ENCODE results near the gene C6orf52.

Gene C6orf52

DNA sequence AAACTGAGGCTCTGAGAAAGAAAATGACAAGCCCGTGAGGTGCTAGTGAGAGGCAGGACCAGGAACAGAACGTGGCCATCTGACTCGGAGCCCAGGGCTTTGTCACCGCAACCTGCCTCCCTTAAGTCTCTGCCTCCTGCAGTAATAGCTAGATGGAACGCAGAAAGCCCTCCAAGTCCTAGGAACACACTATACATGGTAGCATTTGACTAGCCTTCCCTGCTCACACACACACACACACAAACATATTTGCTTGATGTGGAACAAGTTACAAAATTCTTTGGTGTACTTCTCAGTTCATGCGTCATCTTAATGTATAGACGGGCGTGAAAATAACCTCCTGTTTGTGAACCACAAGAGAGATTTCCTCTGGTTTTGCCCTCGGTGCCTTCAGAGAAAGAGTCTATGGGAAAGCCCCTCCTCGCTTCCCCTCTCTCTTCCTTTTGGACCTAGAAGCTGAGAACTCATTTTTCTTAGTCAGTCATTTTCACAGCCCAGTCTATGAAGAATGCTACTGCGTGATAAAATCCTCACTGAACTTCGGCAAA lies 38.8 kb downstream of the C6orf52 start:
- DNase-seq (ENCODE audit: low read depth), result no peak

DNA sequence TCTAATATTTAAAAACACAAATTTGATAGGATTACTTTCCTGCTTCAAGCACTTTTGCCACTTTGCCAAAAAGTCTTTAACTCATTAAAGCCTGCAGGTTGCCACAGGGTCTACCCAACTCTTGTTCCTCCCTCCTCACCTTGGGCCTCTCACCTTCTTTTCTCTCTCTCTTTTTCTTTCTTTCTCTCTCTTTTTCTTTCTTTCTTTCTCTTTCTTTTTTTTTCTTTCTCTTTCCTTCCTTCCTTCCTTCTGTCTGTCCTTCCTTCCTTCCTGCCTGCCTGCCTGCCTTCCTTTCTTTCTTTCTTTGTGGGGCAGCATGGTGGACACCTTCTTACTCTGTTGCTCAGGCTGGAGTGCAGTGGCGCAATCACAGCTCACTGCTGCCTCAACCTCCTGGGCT lies 50.2 kb downstream of the C6orf52 start:
- no peak for DNase-seq (ENCODE audit: low read depth)

DNA sequence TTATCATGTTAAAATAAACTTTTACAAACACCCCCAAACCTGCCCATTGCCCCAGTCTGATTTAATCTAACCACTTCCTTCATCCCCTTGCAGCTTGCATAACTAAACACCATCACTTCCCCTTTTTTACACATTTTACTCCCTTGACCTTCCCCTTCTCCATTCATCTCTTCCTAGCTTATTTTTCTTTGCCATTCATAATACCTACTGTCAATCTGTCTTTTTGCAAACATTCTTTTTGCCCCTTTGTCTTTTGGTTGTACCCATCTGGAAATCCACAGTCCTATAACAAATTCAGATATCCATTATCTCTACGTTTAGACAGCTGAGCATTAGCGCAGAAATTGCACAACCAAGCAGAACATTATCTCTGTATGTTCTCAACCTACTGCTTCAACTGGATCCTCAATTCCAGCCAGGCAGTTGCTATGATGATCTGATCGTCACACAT lies 51.2 kb downstream of the C6orf52 start:
- DNase-seq (ENCODE audit: low read depth), result no peak

DNA sequence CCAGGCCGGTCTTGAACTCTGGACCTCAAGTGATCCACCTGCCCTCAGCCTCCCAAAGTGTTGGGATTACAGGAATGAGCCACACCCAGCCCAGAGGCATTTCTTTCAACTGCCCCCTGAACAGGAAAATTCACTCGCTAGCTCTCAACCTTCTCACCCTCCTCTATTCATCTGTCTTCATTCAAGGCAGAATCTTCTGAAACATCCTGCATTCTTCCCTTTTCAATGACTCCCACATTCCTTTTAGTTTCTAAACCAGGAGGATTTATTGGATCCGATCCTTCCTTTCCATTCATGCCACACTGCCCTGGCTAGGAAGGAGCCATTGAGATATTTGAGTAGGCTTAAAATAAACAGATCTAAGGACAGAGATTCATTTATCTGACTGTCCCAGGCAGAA lies 52.9 kb downstream of the C6orf52 start:
- no peak for DNase-seq (ENCODE audit: low read depth)

DNA sequence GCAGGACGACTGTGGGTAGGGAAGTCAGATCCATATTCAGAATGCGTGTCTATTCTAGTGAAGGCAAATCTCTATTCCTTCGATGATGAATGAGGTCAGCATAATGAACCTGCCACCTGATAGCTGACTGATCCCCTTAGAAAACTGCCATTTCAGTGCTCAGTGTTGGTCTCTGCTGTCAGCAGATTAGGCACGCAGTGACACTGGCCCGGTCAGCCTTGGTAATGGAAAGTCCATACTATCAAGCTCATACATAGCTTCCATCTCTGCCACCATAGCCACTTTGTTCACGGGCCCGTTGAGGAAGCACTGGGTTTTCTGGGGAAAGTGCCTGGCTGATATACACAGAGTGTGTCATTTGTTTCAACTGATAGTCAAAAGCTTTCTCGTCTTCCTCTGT lies 54.0 kb downstream of the C6orf52 start:
- DNase-seq (ENCODE audit: low read depth), result no peak

DNA sequence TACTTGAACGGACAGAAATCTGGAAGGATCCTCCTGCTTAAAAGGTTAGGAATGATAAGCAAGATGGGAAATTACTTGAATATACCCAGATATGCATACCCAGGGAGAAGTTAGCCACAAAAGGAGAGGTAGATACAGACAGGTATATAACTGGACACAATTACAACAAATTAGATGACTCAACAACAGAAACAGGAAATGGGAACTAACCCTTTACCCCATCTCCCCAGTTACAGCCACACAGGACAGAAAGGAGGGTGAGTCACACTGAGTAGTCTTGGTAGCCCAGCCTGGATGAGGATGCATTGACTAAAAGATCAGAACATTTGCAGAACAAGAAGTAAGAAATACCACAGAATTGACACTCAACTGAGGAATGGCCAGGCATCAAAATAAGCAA lies 61.2 kb downstream of the C6orf52 start:
- no peak for DNase-seq (ENCODE audit: low read depth)

DNA sequence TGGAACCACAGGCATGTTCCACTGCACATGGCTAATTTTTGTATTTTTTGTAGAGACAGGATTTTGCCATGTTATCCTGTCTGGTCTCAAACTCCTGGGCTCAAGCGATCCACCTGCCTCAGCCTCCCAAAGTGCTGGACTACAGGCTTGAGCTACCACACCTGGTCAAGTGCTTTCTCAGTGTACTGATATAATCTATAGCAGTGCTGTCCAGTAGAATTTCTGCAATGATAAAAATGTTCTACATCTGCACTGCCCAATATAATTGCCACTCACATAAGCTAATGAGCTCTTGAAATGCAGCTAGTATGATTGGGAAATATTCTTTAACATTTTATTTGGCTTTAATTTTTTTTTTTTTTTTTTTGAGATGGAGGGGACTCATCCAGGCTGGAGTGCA lies 64.2 kb downstream of the C6orf52 start:
- DNase-seq (ENCODE audit: low read depth), result no peak

DNA sequence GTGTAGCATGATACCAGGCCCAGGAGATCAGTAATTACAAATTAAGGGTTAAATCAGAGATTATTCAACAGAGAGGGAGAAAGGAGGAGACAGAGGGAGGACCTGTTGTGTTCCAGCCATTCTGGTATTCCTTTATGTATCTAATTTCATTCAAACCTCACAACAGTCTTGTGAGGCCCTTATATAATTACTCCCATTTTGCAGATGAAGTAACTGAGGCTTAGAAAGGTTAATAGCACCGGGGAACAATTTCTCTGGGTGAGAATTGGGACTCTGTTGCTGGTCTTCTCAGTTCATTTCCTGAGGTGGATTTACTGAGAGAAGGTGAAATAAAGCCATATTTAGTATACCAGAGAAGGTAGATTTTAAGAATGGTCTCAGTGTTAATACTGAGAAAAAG lies 66.6 kb downstream of the C6orf52 start:
- no peak for DNase-seq (ENCODE audit: low read depth)

DNA sequence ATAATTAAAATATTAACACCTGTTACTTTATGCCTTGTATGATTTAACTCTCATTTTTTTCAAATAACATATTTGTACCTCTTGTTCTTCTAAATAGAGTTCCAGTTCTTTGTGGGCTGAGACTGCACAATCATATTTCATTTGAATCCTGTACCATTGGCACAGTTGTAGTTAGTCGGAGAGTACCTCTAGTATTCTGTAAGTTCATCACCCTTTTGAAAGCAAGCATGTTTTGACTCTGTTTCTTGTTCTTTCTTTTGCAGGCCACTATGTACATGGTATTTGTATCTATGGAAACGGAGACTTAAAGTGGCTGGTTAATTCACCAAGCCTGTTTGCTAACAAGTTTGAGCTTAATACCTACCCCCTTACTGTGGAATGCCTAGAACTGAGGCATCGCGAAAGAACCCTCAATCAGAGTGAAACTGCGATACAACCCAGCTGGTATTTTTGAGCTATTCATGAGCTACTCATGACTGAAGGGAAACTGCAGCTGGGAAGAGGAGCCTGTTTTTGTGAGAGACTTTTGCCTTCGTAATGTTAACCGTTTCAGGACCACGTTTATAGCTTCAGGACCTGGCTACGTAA lies 68.2 kb downstream of the C6orf52 start:
- DNase-seq (ENCODE audit: low read depth), result no peak

DNA sequence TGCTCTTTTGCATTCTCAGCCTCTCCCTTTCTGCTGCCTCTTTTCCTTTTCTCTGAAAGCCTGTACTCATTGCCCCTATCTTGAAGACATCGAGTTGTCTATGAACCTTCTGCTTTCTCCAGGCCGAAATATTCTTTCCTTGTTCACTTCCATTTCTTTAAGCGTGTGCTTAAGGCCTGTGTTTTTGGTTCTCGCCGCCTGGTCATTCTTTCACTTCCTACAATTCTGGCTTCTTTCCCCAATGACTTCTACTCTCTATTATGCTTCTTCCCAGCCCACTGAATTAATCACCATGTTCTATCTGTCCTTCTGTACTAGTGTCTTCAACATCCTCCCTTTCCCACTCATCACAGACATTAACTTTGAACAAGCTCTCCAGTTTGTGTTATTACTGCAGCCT lies 69.6 kb downstream of the C6orf52 start:
- DNase-seq (ENCODE audit: low read depth), result no peak

DNA sequence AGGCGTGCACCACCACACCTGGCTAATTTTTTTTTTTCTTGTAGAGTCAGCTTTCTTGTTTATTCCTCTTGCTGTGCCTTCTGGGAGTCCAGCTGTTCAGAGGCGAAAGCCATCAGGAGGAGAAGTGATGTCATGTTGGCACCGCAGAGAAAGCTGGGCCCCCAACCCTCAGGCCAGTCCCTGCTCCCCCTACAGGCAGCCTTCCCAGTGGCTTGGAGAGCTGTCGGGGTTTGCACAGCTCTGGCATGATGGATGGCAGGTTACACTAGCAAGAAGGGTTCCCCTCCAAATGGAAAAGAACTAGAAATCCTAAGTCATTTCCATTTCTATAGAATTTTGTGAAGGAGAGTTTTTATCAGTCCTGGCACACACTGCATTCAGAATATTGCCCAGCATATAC lies 72.6 kb downstream of the C6orf52 start:
- no peak for DNase-seq (ENCODE audit: low read depth)
